Measurements from ENCODE around the gene PACRG.
A peak's percentile ranks its signal among the peaks of the same experiment; 100 is the strongest.

Gene PACRG

GRCh38 chr6:162864911-162865310, 137.1 kb downstream of the PACRG start:
- DNase-seq (ENCODE audit: low spot score): no peak

- DNase-seq (ENCODE audit: low spot score): no peak
Measured at GRCh38 chr6:162866656-162867055, 138.9 kb downstream of the PACRG start.

- no peak for DNase-seq (ENCODE audit: low spot score)
Measured at GRCh38 chr6:162868397-162868796, 140.6 kb downstream of the PACRG start.

GRCh38 chr6:162871966-162872365, 144.2 kb downstream of the PACRG start:
- DNase-seq (ENCODE audit: low spot score): no peak

GRCh38 chr6:162873537-162873936, 145.8 kb downstream of the PACRG start:
- DNase-seq (ENCODE audit: low spot score): no peak

GRCh38 chr6:162875070-162875469, 147.3 kb downstream of the PACRG start:
- DNase-seq (ENCODE audit: low spot score): no peak

- DNase-seq (ENCODE audit: low spot score): no peak
Measured at GRCh38 chr6:162882801-162883481, 155.2 kb downstream of the PACRG start.

- no peak for DNase-seq (ENCODE audit: low spot score)
Measured at GRCh38 chr6:162887981-162888689, 160.4 kb downstream of the PACRG start.

- no peak for DNase-seq (ENCODE audit: low spot score)
Measured at GRCh38 chr6:162889303-162889702, 161.5 kb downstream of the PACRG start.

GRCh38 chr6:162898011-162898410, 170.2 kb downstream of the PACRG start:
- DNase-seq (ENCODE audit: low spot score): no peak

- DNase-seq (ENCODE audit: low spot score): peak; percentile 16
Measured at GRCh38 chr6:162899148-162899547, 171.4 kb downstream of the PACRG start.

- no peak for DNase-seq (ENCODE audit: low spot score)
Measured at GRCh38 chr6:162900503-162900902, 172.7 kb downstream of the PACRG start.

- no peak for DNase-seq (ENCODE audit: low spot score)
Measured at GRCh38 chr6:162904069-162904663, 176.4 kb downstream of the PACRG start.

GRCh38 chr6:162906479-162906878, 178.7 kb downstream of the PACRG start:
- no peak for DNase-seq (ENCODE audit: low spot score)

- peak; percentile 18 for DNase-seq (ENCODE audit: low spot score)
Measured at GRCh38 chr6:162907876-162908481, 180.2 kb downstream of the PACRG start.

GRCh38 chr6:162913206-162913605, 185.4 kb downstream of the PACRG start:
- DNase-seq (ENCODE audit: low spot score): no peak

- no peak for DNase-seq (ENCODE audit: low spot score)
Measured at GRCh38 chr6:162917506-162917905, 189.7 kb downstream of the PACRG start.

- no peak for DNase-seq (ENCODE audit: low spot score)
Measured at GRCh38 chr6:162921062-162921461, 193.3 kb downstream of the PACRG start.

GRCh38 chr6:162921510-162922040, 193.8 kb downstream of the PACRG start:
- no peak for DNase-seq (ENCODE audit: low spot score)

- no peak for DNase-seq (ENCODE audit: low spot score)
Measured at GRCh38 chr6:162922563-162923166, 194.9 kb downstream of the PACRG start.

- DNase-seq (ENCODE audit: low spot score): no peak
Measured at GRCh38 chr6:162934844-162935243, 207.1 kb downstream of the PACRG start.

- no peak for DNase-seq (ENCODE audit: low spot score)
Measured at GRCh38 chr6:162940426-162940825, 212.7 kb downstream of the PACRG start.

All from SK-N-DZ (cell line).